Endothelial cell of umbilical vein (primary cell): Measurements from ENCODE around the gene EAPP. TPM values are rescaled to one million over a fixed set of nuclear protein-coding genes. Genes with fewer than 3 reads are reported as not detected.

ENCODE experiments used
- BruUV-seq: library from RNA; stranded (reverse); fragments of 400-500 nt; replicated peaks from 2 replicates; lab custom pipeline; 2021; lab: Mats Ljungman, UMichigan
- CTCF ChIA-PET: fragments of 300-600, 350-600 bp; sonication (Branson Sonifier 250); formaldehyde crosslinking; loops from one replicate; lab custom pipeline; 2021; ENCODE audit warnings: antibody characterized with exemption, inconsistent platforms; lab: Charles Lee
- POLR2A ChIA-PET: fragments of 300-600, 350-600 bp; sonication (Branson Sonifier 250); formaldehyde crosslinking; loops from one replicate; lab custom pipeline; 2021; ENCODE audit warnings: antibody characterized with exemption, inconsistent platforms; lab: Charles Lee
- DNase-seq: peaks from one replicate; pipeline ENCODE4 v3.0.0-alpha.2; 2011; ENCODE audit warnings: low read depth, low spot score
- FAIRE-seq: peaks from 2 replicates; lab custom pipeline; 2011; peaks lifted over from hg19 to GRCh38; lab: Jason Lieb, UNC
- H2AFZ ChIP-seq: 2 replicates; pipeline ENCODE4 v1.6.0; 2012; ENCODE audit warnings: low read depth, low read length, control low read depth, inconsistent platforms
- H3K27ac ChIP-seq: 2 replicates; pipeline ENCODE4 v1.5.1; 2011; ENCODE audit warnings: low read depth, mild to moderate bottlenecking, control low read depth, low read length, moderate library complexity; ENCODE audit not compliant: insufficient read depth
- H3K27me3 ChIP-seq, 2 experiments: 2 replicates each; pipeline versions ENCODE4 v1.6.0 to v1.6.1; 2011; ENCODE audit warnings: low read length in 2 of 2, mixed read lengths in 1 of 2; ENCODE audit not compliant: control insufficient read depth in 2 of 2, insufficient read depth in 2 of 2
- H3K36me3 ChIP-seq, 2 experiments: 2 replicates in 1 of 2; 3 replicates in 1 of 2; pipeline ENCODE4 v1.5.1; 2011; ENCODE audit warnings: low read length in 2 of 2, mild to moderate bottlenecking in 1 of 2, moderate library complexity in 1 of 2; ENCODE audit not compliant: control insufficient read depth in 2 of 2, insufficient read depth in 2 of 2; ENCODE audit errors: extremely low read depth in 1 of 2
- H3K4me1 ChIP-seq: 3 replicates; pipeline ENCODE4 v1.5.1; 2011; ENCODE audit warnings: mild to moderate bottlenecking, low read length; ENCODE audit not compliant: control insufficient read depth, insufficient read depth; ENCODE audit errors: extremely low read depth
- H3K4me2 ChIP-seq: 2 replicates; pipeline ENCODE4 v1.6.1; 2011; ENCODE audit warnings: low read length, control low read depth, mixed read lengths; ENCODE audit not compliant: insufficient read depth
- H3K4me3 ChIP-seq, 3 experiments: fragments of 200-600 bp in 1 of 3; sonication (generic), shearing (Covaris generic) in 1 of 3; replicated peaks in 1 of 3; 2 replicates each; pipeline ENCODE4 v1.5.1; 2011 to 2016; ENCODE audit warnings: control low read depth in 3 of 3, low read length in 3 of 3, mild to moderate bottlenecking in 2 of 3, inconsistent platforms in 1 of 3, low read depth in 1 of 3, moderate library complexity in 1 of 3; ENCODE audit not compliant: insufficient read depth in 1 of 3
- H3K79me2 ChIP-seq: 2 replicates; pipeline ENCODE4 v1.6.0; 2012; ENCODE audit warnings: low read length, inconsistent platforms; ENCODE audit not compliant: control insufficient read depth, insufficient read depth
- H3K9ac ChIP-seq: replicated peaks from 2 replicates; pipeline ENCODE3; 2011; ENCODE audit warnings: low read length, control low read depth; ENCODE audit not compliant: insufficient read depth; ENCODE audit errors: extremely low read depth
- H3K9me1 ChIP-seq: replicated peaks from 3 replicates; pipeline ENCODE4 v1.6.0; 2011; ENCODE audit warnings: mild to moderate bottlenecking, low read length; ENCODE audit not compliant: control insufficient read depth, insufficient read depth; ENCODE audit errors: extremely low read depth
- H3K9me3 ChIP-seq: replicated peaks from 2 replicates; pipeline ENCODE4 v1.5.1; 2012; ENCODE audit warnings: low read length, inconsistent platforms; ENCODE audit not compliant: control insufficient read depth, insufficient read depth
- H4K20me1 ChIP-seq: replicated peaks from 2 replicates; pipeline ENCODE3; 2011; ENCODE audit warnings: mild to moderate bottlenecking, low read length; ENCODE audit not compliant: control insufficient read depth, insufficient read depth; ENCODE audit errors: extremely low read depth
- CTCF ChIP-seq, 2 donors: IDR thresholded peaks; 1 replicate in 1 of 2; 2 replicates in 1 of 2; pipeline ENCODE4 v1.5.1; 2011; ENCODE audit warnings: low read length in 2 of 2, mild to moderate bottlenecking in 2 of 2, moderate library complexity in 2 of 2, control low read depth in 1 of 2, inconsistent platforms in 1 of 2, low read depth in 1 of 2; ENCODE audit not compliant: insufficient read depth in 1 of 2; ENCODE audit errors: extremely low read depth in 1 of 2
- EZH2 ChIP-seq: IDR thresholded peaks from 2 replicates; pipeline ENCODE4 v1.6.1; 2012; ENCODE audit warnings: borderline replicate concordance, low read depth, mild to moderate bottlenecking, moderate library complexity, low read length, inconsistent platforms; ENCODE audit not compliant: severe bottlenecking
- FOS ChIP-seq: IDR thresholded peaks from 2 replicates; pipeline ENCODE4 v1.6.1; 2011; ENCODE audit warnings: mild to moderate bottlenecking, low read length, moderate library complexity, borderline replicate concordance; ENCODE audit not compliant: insufficient read depth
- GATA2 ChIP-seq: IDR thresholded peaks from 2 replicates; pipeline ENCODE4 v1.7.0; 2011; ENCODE audit warnings: low read depth, mild to moderate bottlenecking, moderate library complexity, mixed read lengths, low read length; ENCODE audit not compliant: insufficient read length, insufficient read depth
- JUN ChIP-seq: IDR thresholded peaks from 2 replicates; pipeline ENCODE4 v1.6.1; 2011; ENCODE audit warnings: borderline replicate concordance, low read depth; ENCODE audit not compliant: insufficient read length, insufficient read depth
- MAX ChIP-seq: IDR thresholded peaks from 2 replicates; pipeline ENCODE4 v1.6.1; 2011; ENCODE audit not compliant: insufficient read depth, insufficient read length
- MYC ChIP-seq: IDR thresholded peaks from one replicate; pipeline ENCODE4 v1.6.1; 2011; ENCODE audit warnings: mild to moderate bottlenecking, low read depth, low read length
- POLR2A ChIP-seq: IDR thresholded peaks from 2 replicates; pipeline ENCODE4 v1.6.1; 2012; ENCODE audit warnings: low read depth, mild to moderate bottlenecking, control low read depth, low read length
- POLR2AphosphoS5 ChIP-seq: IDR thresholded peaks from 2 replicates; pipeline ENCODE4 v1.6.1; 2012; ENCODE audit warnings: low read depth, mild to moderate bottlenecking, control low read depth, low read length, moderate library complexity; ENCODE audit not compliant: insufficient read depth
- dilution Hi-C: fragments of 300-500 bp; cut with MboI; formaldehyde crosslinking; loops from one replicate; pipeline ENCODE4 v1.15.0; 2019; ENCODE audit warnings: low sequenced_read_pairs; ENCODE audit not compliant: extremely low pct_ligation_motif_present
- intact Hi-C: fragments of 100-400 bp; cut with micrococcal nuclease; formaldehyde crosslinking; loops from one replicate; pipeline ENCODE4 v1.10.0; 2022
- polyA plus RNA-seq, 4 experiments: library from polyadenylated mRNA; depleted of rRNA in 3 of 4; stranded (reverse) in 3 of 4; unstranded in 1 of 4; fragments of >200 nt; gene quantifications; 2 replicates each; pipeline versions ENCODE4 v1.2.1 to v1.2.3, GENCODE V29; 2011 to 2012; ENCODE audit warnings: missing spikeins in 1 of 4
- total RNA-seq: library from RNA; stranded (reverse); gene quantifications from 2 replicates; pipeline ENCODE4 v1.2.3, GENCODE V29; 2021

The EAPP gene
- total and polyA plus RNA-seq, 2 donors (not counting 3 experiments of a cell fraction or from before 2014, with no cell fraction given): 16.6 to 22.2 TPM

- no peak overlapping the region for H3K27ac ChIP-seq
- CTCF ChIA-PET: interaction anchor here (1.0 to 2.3 kb wide), 2 partner anchors 10 to 169 kb away, joined by 3 to 7 read pairs; no protein-coding TSS in a partner anchor
- TF ChIP-seq FOS: no peak
- no peak for TF ChIP-seq CTCF (IDR thresholded peaks at IDR 0.05; ENCODE audit: extremely low read depth in 1 of 2, insufficient read depth in 1 of 2, low read depth in 1 of 2, low read length in 2 of 2)
- no peak for TF ChIP-seq EZH2
- no peak for TF ChIP-seq POLR2A
- TF ChIP-seq MAX: no peak
- no peak for TF ChIP-seq JUN
- no peak for TF ChIP-seq POLR2AphosphoS5
- TF ChIP-seq MYC: no peak
- TF ChIP-seq GATA2: no peak
- DNase-seq: no peak
- H3K4me3 ChIP-seq: no peak overlapping the region
- no peak overlapping the region for H2AFZ ChIP-seq
- intact Hi-C loops: no loop called here
- H3K9me1 ChIP-seq: no peaks in the 10 kb centered on the region
- H4K20me1 ChIP-seq: no peaks in the 10 kb centered on the region
- POLR2A ChIA-PET: no interaction called here
- FAIRE-seq: no peak
- no peak overlapping the region for H3K9ac ChIP-seq
- H3K4me2 ChIP-seq: no peak overlapping the region
- H3K36me3 ChIP-seq: no peaks in the 10 kb centered on the region
- H3K4me1 ChIP-seq: peaks cover 25% of the 10 kb centered on the region
- no peaks in the 10 kb centered on the region for H3K9me3 ChIP-seq
- no TSS peak for BruUV-seq
- H3K79me2 ChIP-seq: no peaks in the 10 kb centered on the region
- dilution Hi-C loops: no loop called here
- H3K27me3 ChIP-seq: no peaks in the 10 kb centered on the region
These were observed 38.4 kb downstream of the EAPP start for GRCh38 chr14:34501004-34501580.
